GM21528 (cell line): ENCODE results near the gene TFEB.

Source experiments
- ATAC-seq: cut with Tn5 transposase; IDR thresholded peaks from one replicate; pipeline ENCODE4 v1.9.1; 2021; ENCODE audit warnings: mild to moderate bottlenecking, moderate library complexity; ENCODE audit not compliant: unreplicated experiment, low FRiP score

Gene TFEB

DNA sequence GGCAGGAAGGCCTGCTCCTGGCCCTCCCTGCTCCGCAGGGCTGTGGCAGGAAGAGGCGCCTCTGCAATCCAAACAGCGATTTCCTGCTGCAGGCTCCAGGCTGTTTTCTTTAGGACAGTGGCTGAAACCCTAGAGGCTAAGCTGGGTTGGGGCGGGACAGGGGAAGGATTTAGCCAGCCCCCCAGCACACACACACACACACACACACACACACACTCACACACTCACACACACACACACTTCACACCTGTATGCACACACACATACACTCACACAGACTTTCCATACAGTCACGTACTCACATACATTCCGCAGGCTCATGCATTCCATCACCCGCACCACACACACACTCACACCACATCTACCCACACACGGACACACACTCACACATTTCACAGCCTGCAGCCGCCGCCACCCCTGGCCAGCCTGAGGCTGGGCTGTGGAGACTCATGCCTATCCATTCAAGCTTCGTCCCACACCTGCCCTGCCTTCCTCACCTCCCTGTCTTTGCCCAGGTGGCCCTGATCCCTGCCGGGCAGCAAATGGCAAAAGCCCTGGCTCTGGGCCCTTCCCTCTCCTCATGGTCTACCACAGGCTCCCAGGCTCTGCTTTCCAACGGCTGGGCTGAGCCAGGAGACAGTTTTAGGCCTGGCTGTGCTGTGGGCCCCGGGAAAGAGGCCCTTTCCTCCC is 79.3 kb downstream of the TFEB start:
- no peak for ATAC-seq

DNA sequence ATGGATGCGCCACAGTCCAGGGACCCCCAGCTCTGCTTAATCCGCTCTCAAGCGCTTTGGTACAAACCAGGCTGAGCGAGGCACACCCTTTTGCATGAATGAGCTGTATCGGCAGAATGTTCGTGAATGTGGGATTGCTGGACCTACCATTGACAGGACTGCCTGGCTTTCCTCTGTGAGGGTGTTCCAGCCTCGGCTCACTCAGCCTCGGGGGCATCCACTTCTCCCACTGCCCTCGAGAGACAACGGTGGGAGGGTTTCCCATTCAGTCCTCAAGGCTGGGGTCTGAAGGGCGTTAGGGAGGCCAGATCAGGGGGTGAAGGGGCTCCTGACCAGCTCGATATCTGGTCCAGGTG is 79.8 kb downstream of the TFEB start:
- no peak for ATAC-seq

DNA sequence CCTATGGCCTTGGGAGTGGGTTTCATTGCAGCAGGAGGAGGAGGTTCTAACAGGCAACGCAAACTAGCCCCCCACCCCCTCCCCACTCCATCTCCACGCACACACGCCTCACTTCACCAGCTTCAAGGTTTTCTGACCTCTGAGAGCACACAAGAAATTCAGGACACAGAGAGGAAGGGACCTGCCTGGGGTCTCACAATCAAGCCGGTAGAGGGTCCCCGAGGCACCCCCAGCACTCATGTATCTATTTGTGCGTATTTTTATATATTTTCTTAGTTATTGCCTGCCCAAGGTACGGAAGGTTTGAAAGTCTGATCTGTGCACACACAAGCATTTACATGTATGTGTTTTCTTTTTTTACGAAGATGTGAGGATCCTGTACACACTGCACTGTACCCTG is 80.2 kb downstream of the TFEB start:
- ATAC-seq = no peak

DNA sequence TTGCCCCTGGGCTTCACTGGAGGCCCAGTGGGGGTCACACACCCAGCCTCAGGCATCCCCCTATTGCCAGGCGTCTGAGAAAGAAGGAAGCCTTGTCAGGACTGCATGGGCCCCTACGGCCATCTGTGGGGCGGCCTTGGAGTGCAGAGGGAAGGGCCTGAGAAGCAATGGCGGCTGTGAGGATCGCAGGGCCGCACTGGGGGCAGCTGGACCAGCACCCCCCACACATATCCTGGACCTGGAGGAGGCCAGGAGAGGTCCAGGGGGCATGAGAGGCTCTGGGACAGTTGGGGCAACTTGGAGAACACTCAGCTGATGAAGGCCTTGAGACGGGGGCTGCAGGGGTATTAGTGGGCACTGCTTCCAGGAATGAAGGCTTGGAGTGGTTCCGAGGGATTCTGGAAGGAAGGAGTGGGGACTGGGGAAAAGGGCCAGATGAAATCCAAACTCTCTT is 80.7 kb downstream of the TFEB start:
- no peak for ATAC-seq

DNA sequence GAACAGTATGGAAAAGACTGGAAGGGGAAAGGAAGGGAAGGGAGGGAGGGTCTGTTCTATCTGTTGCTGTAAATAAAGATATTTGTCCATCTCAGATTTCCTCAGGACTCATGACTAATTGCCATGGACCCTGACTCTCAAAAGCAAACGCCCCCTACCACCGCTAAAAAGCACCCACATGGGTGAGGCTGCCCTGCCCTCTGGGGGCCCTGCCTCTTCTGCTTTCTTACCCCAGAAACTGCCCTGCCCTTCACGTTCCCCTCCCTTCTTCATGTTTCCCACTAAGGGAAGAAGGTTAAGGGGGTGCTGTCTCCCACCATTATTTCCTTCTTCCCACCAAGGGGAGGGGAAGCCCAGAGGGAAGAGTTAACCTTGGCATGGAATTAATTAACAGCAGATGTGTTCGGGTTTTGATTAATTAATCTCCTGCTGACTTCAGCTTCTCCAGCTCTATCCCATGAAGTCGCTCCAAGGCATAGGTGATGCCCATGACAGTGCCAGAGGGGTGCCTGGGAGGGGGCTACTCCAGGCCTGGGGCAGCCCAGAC is 81.2 kb downstream of the TFEB start:
- no peak for ATAC-seq

DNA sequence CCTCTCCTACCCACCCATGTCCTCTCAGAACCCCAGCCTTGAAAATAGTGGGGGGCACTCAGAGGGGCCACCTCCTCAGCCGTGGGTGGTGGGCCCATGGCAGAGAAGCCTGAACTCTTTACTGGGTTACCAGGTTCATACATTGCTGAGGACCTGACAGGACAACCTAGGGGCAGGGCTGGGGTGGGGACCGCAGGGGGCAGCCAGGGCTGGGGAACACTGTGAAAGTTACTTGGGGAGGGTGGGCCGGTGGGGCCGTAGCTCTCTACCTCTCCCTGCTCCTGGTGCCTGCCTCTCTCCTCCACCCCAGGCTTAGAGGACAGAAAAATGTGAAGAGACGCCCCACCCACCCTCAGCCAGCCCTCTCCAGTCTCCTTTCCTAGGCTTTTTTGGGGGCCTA is 81.7 kb downstream of the TFEB start:
- ATAC-seq = no peak

DNA sequence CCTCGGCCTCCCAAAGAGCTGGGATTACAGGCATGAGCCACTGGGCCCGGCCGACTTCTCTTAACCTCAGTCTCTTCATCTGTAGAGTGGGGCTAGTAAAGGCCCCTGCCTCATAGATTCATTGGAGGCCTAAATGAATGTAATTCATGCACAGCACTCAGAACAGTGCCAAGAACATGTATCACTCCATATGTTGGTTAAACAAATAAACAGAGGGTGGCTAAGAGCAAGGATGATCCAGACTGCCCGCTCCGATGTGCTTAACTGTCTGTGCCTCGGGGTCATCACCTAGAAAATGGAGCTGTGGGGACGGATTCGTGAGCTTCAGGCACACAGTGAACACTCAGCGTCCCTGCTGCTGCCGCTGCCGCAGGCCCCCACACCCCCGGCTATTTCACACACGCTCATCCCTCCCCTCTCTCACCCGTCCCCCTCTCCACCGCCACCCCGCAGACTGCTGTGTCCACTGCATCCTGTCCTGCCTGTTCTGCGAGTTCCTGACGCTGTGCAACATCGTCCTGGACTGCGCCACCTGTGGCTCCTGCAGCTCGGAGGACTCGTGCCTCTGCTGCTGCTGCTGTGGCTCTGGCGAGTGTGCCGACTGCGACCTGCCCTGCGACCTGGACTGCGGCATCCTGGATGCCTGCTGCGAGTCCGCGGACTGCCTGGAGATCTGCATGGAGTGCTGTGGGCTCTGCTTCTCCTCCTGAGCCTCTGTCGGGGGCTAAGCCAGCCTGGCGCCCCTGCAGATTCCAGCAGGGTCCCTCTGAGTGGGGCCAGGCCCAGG is 82.3 kb downstream of the TFEB start:
- no peak for ATAC-seq

DNA sequence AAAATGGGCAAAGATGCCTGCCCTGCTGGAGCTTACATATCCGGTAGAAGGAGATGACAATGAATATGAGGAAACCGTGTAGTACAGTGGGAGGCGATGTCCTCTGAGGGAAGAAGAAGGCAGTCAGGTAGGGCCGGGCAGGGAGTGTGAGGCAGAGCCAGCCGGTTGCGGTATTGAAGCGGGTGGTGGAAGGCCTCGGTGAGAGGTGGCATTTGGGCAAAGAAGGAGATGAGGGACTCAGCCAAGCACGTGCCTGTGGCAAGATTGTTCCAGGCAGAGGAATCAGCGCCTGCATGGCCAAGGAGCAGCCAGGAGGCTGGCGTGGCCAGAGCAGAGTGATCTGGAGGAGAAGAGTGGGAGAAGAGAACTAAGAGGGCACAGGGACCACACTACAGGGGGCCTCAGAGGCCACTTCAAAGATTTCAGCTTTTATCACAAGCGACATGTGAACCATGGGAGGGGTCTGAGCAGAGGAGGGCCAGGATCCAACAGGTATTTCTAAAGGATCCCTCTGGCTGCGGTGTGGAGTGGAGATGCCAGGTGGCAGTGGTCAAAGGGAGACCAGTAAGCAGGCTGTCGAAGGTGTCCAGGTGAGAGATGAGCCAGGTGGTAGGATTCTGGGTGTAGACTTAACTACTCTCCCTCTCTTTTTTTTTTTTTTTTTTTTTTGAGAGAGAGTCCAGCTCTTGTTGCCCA is 83.3 kb downstream of the TFEB start:
- ATAC-seq = no peak

DNA sequence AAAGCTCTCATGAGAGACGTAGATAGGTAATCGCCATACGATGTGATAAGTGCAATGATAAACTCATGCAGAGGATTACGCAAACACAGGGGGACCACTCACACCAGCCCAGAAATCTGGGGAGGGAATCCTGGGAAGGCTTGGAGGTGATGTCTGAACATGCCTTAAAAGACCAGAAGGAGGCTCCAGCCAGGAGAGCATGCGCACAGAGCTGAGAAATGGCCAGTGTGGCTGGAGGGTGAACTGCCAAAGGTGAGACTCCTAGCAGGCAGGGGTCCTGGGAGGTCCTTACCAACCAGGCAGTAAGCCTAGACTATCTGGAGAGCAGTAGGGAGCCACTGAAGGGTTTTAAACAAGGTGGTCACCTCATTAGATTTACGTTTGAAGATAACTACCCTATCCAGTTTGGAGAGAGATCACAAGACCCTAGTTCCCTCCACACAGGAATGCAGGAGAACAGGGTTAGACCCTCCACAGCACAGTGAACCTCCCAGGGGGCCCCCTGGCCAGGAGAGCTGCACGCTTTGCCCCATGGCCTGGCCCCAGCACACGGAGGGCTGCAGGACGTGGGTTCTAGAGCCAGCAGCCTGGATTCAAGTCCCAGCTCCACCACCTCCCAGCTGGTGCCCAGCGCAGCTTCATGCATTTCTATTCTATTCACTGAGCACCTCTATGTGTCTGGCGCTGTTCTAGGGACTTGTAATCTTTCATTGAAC is 84.0 kb downstream of the TFEB start:
- ATAC-seq = no peak

DNA sequence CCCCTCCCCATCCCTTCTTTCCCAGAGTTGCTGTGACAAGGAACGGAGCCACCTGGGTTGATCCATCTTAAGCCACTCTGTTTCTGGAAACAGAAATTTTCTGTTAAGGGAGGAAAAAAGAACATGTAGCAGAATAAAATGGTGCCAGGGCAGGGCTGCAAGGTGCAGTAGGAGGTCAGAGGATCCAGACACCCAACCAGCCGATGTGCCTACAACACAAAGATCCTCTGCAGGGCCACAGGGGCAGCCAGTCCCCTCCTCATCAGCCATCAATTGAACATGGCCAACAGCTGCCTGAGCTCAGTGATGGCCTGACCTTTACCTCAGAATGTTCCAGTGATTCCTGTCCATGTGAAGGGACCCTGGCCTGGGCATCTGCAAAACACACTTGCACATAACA is 85.3 kb downstream of the TFEB start:
- no peak for ATAC-seq

DNA sequence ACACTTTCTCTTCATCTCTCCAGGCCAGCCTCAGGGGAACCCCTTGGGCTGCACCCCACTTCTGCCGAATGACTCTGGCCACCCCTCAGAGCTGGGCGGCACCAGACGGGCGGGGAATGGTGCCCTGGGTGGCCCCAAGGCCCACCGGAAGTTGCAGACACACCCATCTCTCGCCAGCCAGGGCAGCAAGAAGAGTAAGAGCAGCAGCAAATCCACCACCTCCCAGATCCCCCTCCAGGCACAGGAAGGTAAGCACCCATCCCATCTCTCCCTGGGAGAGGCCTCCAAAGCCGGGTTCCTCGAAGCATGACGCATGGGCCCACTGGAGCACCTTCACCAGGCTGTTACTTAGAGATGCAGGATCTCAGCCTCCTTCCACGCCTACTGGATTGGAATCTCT is 85.8 kb downstream of the TFEB start:
- no peak for ATAC-seq

DNA sequence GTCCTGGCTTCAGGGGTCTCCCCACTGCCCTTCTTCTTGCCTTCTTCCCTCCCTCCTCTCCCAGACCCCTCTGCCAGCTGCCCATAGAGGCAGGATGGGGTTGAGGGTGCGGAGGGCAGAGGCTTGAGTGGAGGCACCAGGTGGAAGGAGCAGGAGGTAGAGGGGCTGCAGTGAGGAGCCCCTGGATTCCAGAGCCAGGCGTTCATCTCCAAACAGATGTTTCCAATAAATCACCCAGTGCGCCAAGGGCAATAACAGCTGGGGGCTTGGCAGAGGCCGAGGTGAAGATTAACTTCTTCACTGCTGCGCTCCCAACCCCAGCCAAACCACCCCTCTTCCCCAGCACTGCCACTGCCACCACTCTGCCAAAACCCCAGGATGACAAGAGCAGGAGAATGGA is 86.5 kb downstream of the TFEB start:
- ATAC-seq = no peak

DNA sequence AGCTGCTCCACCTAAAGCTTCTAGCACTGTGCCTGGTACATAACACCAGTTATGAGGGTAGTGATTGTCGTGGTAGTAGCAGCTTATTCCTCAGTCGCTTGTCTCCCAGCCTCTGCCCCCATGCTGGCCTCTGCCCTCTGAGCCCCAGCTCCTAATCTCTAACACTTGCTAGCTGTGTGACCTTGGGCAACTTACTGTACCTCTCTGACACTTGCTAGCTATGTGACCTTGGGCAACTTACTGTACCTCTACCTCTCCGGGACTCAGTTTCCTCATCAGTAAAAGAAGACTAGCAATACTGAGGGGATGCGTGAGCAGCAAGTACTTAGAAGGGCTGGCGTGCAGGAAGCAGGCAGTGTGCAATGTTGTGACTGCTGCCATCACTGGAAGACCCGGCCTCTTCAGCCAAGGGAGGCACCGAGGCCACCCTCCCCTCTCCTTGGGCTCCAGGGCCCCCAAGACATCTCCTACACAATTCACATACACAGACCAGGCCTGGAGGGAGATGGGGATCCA is 87.3 kb downstream of the TFEB start:
- no peak for ATAC-seq

DNA sequence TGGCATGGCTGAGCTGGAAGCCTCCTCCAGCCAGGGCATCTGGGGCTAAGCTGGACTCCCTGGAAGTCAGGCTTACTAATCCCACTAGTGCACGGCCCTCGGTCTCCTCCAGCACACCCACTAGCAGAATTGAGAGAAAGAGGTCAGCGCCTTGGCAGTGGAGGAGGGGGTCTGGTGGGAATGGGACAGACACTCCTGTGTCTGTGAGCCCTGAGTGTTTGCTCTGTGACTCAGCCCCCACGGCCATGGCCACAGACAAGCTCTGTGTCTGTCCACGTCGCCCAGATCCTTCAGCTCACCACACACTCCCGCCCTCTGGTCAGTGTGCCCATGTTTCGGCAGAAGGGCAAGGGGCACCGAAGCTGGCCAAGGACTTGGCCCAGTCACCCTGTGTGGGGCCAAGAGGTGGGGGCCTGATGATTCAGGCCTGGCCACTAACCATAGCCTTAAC is 88.3 kb downstream of the TFEB start:
- ATAC-seq = no peak

DNA sequence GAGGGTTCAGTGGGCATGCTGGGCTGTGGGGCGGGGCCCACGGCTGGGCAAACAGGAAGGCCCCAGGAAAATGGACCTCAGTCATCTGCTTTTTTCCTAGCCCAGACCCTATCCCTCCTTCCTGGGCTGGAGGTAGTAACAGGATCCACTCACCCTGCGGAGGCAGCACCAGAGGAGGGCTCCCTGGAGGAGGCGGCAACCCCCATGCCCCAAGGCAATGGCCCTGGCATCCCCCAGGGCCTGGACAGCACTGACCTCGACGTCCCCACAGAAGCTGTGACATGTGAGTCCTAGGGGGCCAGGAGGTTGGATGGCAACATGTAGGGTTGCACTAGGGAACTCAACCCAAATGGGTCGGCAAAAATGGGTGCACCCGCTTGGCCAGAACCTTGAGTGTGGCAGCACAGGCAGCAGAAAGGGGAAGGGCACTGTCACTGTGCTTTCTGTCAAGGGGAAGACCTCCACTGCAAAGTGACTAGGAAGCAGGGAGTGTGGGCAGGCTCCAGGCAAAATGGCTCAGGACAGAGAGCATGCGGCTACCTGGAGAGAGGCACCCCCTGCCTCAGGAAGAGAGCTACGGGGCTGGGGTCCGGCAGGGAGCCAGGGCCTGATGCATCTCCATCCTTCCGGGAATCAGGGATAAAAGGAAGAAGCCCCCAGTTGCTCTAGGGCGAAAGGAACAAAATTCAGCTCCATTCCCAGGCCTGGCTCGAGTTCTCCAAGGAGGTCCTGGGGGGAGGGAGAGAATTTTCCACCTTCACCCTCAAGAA is 89.2 kb downstream of the TFEB start:
- ATAC-seq = no peak

DNA sequence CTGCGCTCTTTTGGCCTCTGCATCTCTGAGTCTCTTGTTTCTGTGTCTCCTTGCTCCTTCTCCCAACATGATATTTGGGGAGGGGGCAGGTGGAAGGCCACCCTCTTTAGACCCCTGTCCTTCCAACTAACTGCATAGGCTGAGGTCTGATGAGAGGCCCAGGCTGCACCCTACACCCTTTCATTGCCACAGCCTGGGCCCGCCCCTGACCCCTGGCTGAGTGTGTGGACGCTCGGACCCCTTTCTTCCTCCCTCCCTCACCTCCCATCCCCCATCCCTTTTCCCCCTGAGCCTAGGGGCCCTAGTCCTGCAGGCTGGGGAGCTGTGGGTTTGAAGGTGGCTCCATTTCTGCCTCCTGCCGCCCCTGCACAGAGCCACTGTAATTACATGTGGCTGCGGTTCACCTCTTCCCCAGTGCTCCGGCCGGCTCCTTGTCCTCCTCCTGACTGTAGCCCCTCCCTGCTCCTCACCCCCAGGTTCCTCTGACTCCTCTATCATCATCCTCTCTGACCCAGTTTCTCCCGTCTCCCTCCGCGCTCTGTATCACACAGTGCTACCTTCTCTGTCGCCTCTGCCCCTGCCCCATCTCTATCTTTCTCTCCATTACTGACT is 90.3 kb downstream of the TFEB start:
- no peak for ATAC-seq

DNA sequence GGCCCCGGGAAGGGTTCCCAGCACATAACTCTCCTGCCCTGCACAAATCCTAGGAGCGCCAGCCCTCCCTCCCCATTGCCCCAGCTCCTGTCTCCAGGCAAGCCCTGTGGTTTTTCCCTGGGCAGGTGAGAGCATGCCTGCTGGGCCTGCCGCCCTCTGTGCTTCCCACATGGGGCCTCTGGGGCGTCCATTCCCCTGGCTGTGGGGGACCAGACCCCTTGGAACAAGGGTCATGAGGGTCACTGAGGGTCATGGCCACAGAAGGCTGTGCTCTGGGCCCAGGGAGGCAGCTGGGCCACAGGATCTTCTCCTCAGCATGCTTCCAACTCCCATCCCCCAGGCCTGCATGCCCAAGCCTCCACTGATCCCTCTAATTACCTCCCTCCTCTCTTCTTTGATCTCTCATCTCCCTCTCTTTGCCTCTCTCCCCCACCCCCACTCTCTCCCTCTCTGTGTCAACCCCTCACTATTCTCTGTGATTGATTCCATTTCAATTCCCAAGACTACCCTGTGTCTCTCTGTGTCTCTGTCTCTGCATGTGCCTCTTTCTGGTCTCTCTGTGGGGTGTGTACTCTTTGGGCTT is 91.0 kb downstream of the TFEB start:
- ATAC-seq = no peak

DNA sequence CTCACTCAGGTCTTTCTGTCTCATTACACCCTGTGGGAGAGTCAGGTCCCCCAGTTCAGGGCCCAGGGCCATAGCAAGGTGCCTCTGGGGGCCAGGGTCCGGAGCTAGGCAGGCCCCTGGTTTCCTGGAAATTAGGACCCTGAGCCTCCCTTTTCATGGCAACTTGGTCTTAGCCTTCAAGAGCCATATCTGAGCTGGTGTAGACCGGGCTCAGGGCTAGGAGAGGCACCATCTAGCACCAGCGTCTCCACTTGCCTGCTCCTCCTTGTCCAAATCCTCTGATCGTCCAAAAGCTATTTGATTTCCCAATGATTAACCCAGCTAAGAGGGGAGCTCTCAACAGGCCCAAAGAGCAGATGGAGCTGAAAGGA is 91.5 kb downstream of the TFEB start:
- ATAC-seq = no peak
